Testis (tissue), 3 donors: ENCODE data around the gene OR4B1. TPM values are rescaled to one million over a fixed set of nuclear protein-coding genes. Genes with fewer than 3 reads are reported as not detected.
"Not testable (repeated sequence)": the region's sequence is repeated elsewhere in the genome, so short reads cannot be mapped to it uniquely, and the experiment has no call there.

Experiments used
- DNase-seq: peaks from one replicate; pipeline ENCODE4 v3.0.0-alpha.2; 2019
- H3K27ac ChIP-seq, 2 donors: fragments of 200-600 bp; sonication (generic); one replicate each; pipeline ENCODE4 v1.5.1; 2019
- H3K27me3 ChIP-seq: fragments of 200-600 bp; sonication (generic); one replicate; pipeline ENCODE4 v1.5.1; 2019
- H3K36me3 ChIP-seq: fragments of 200-600 bp; sonication (generic); one replicate; pipeline ENCODE4 v1.5.1; 2017; ENCODE audit warnings: low read depth; ENCODE audit errors: missing control alignments
- H3K4me1 ChIP-seq: fragments of 200-600 bp; sonication (generic); one replicate; pipeline ENCODE4 v1.5.1; 2019
- H3K4me3 ChIP-seq, 2 donors: fragments of 200-600 bp; sonication (generic); one replicate each; pipeline ENCODE4 v1.5.1; 2017 to 2019
- H3K9me3 ChIP-seq: fragments of 200-600 bp; sonication (generic); one replicate; pipeline ENCODE4 v1.5.1; 2017
- CTCF ChIP-seq, 3 experiments: fragments of 450-650 bp in 2 of 3; fragments of 200-600 bp in 1 of 3; sonication (generic) in 1 of 3; IDR thresholded peaks; one replicate each; pipeline ENCODE4 v1.5.1; 2016 to 2019; ENCODE audit warnings: antibody characterized with exemption in 3 of 3, mild to moderate bottlenecking in 2 of 3, moderate library complexity in 1 of 3
- POLR2A ChIP-seq: fragments of 450-650 bp; IDR thresholded peaks from one replicate; pipeline ENCODE4 v1.6.1; 2017; ENCODE audit warnings: antibody characterized with exemption, mild to moderate bottlenecking, moderate library complexity
- WGBS, 2 donors: methylation state at CpG; one replicate each; pipeline ENCODE4 v1.1.5; 2018; 5-methylcytosine and 5-hydroxymethylcytosine counted together
- intact Hi-C: fragments of 100-400 bp; cut with DNase I; formaldehyde crosslinking; loops from one replicate; pipeline ENCODE4 v1.15.1; 2023; ENCODE audit warnings: low total_unique reads
- polyA plus RNA-seq: library from polyadenylated mRNA; stranded (reverse); fragments of 350-450 nt; fragmentation: Illumina TruSeq; extraction: RNeasy Lipid Tissue Mini Kit (QIAGEN cat#74804); gene quantifications from one replicate; pipeline ENCODE4 v1.2.3, GENCODE V29; 2014; ENCODE audit warnings: low read depth, low replicate concordance; ENCODE audit not compliant: insufficient read depth
- total RNA-seq, 2 donors: library from RNA; depleted of rRNA; stranded (reverse); fragments of >200 nt; gene quantifications; one replicate each; pipeline ENCODE4 v1.2.3, GENCODE V29; 2016

OR4B1 gene
- total and polyA plus RNA-seq, 3 donors from 2014 or later: not detected

GRCh38 chr11:48182860-48183526 is 33.6 kb upstream of the OR4B1 start:
- H3K9me3 ChIP-seq: no peaks in the 10 kb centered on the region
- no peaks in the 10 kb centered on the region for H3K27me3 ChIP-seq
- DNase-seq: no peak
- intact Hi-C loops: no loop called here
- H3K27ac ChIP-seq: no peak overlapping the region
- H3K4me3 ChIP-seq: no peak overlapping the region
- H3K36me3 ChIP-seq: no peaks in the 10 kb centered on the region
- H3K4me1 ChIP-seq: no peaks in the 10 kb centered on the region
- TF ChIP-seq POLR2A (no peak), CTCF (IDR thresholded peaks at IDR 0.05) (no peak)
- 61 to 69% methylated on average over 4 of the region's 4 CpGs for WGBS, 2 donors

- no peak for TF ChIP-seq POLR2A
- no peak for TF ChIP-seq CTCF (IDR thresholded peaks at IDR 0.05)
- Histone ChIP-seq H3K27me3 (no peaks in the 10 kb centered on the region), H3K27ac (no peak overlapping the region), H3K9me3 (no peaks in the 10 kb centered on the region), H3K4me3 (no peak overlapping the region), H3K36me3 (no peaks in the 10 kb centered on the region), H3K4me1 (no peaks in the 10 kb centered on the region)
- intact Hi-C loops: no loop called here
- no peak for DNase-seq
Observed at GRCh38 chr11:48184452-48184851, 32.2 kb upstream of the OR4B1 start.

- H3K9me3 ChIP-seq, H3K27ac ChIP-seq, H3K4me1 ChIP-seq, H3K36me3 ChIP-seq, DNase-seq, intact Hi-C loops, H3K4me3 ChIP-seq, H3K27me3 ChIP-seq: not testable (repeated sequence)
- WGBS, 2 donors: 63 to 77% methylated on average over 8 to 10 of the region's 10 CpGs
Observed at GRCh38 chr11:48190906-48191654, 25.5 kb upstream of the OR4B1 start.

GRCh38 chr11:48193876-48194275 is 22.7 kb upstream of the OR4B1 start:
- intact Hi-C loops: no loop called here
- DNase-seq: no peak
- Histone ChIP-seq H3K27ac (no peak overlapping the region), H3K36me3 (no peaks in the 10 kb centered on the region), H3K27me3 (no peaks in the 10 kb centered on the region), H3K9me3 (no peaks in the 10 kb centered on the region), H3K4me3 (no peak overlapping the region), H3K4me1 (no peaks in the 10 kb centered on the region)
- WGBS, 2 donors: 48 to 52% methylated on average over 2 of the region's 2 CpGs
- no peak for TF ChIP-seq POLR2A
- no peak for TF ChIP-seq CTCF (IDR thresholded peaks at IDR 0.05)

- DNase-seq: no peak
- WGBS, 2 donors: 72 to 86% methylated on average over 2 of the region's 2 CpGs
- Histone ChIP-seq H3K4me3 (no peak overlapping the region), H3K27me3 (no peaks in the 10 kb centered on the region), H3K4me1 (no peaks in the 10 kb centered on the region), H3K9me3 (no peaks in the 10 kb centered on the region), H3K27ac (no peak overlapping the region), H3K36me3 (no peaks in the 10 kb centered on the region)
- intact Hi-C loops: no loop called here
- no peak for TF ChIP-seq CTCF (IDR thresholded peaks at IDR 0.05)
- TF ChIP-seq POLR2A: no peak
Observed at GRCh38 chr11:48207881-48208280, 8.7 kb upstream of the OR4B1 start.
